Fibroblast of pulmonary artery (primary cell): ENCODE data around the gene RHOT2.

ENCODE experiments used
- DNase-seq: peaks from one replicate; pipeline ENCODE4 v3.0.0-alpha.2; 2010; ENCODE audit warnings: low read depth
- H3K4me3 ChIP-seq: replicated peaks from 2 replicates; pipeline ENCODE4 v1.5.1; 2011; ENCODE audit warnings: low read depth, mild to moderate bottlenecking, control low read depth, low read length, moderate library complexity
- CTCF ChIP-seq: IDR thresholded peaks from 2 replicates; pipeline ENCODE4 v1.5.1; 2011; ENCODE audit warnings: mild to moderate bottlenecking, control low read depth, low read length, inconsistent platforms; ENCODE audit errors: missing control alignments

The RHOT2 gene

DNA sequence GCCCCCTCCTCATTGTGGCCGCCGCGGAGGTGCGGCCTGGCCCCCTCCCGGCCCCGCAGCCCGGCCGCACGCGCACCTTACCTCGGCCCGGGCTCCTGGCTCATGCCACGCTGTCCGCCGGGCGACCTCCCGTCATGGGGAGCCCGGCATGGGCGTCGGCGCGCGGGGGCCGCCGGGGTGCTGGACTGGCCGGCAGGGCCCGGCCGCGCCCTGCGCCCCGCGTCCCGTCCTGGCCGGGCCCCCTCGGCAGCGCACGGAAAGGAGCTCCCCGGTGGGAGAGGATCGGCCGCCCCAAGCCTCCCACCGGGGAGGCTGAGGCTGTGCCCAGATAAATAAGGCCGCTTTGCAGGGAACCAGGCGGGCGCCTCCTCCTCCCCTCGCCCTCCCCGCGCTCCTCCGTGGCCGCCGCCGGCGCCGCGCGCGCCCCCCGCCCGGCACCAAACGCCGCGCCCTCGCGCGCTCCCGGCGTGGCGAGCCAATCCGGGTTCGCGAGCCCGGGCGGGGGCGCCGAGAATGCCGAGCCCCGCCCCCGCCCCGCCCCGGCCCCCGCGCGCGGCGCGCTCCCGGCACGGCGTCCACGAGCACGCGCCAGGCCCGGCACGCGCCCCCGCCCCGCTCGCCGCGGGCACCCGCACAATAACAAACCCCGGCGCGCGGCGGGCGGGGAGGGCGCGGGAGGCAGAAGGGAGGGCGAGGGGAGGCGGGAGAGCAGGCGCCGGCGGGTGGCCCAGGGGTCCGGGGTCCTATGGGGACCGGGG is 37.7 kb downstream of the RHOT2 start, which contains the start of gene FBXL16:
TSS of gene FBXL16 (minus strand) at position 371 of the 758 bp plus-strand sequence. CDS start 8,396 bp downstream, outside the sequence.
- DNase-seq, result no peak
- no peak for TF ChIP-seq CTCF
- no peak within 1 kb of the TSS for H3K4me3 ChIP-seq

- no peak for TF ChIP-seq CTCF
- no peak overlapping the region for H3K4me3 ChIP-seq
- no peak for DNase-seq
Observed at GRCh38 chr16:706189-707061, 38.5 kb downstream of the RHOT2 start.

DNA sequence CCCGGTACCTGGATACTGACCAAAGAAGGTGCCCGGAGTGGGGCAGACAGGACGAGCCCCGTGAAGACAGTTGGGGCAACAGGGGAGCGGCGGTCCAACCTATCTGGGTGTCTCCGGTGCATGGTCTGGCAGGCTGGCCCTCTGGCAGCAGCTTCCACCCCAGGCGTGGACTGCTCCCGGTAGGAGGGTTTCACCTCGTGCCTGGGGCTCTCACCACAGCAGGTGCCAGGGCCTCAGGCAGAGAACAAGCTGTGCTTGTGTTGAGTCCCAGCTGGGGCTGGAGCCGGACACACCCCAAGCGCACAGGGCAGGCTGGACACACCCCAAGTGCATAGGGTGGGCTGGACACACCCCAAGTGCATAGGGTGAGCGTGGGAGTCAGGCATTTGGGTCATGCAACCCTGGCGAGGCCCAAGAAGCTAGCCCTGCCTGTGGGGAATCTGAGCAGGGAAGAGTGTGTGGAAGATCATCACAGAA is 39.2 kb downstream of the RHOT2 start:
- no peak for DNase-seq
- TF ChIP-seq CTCF, result no peak
- H3K4me3 ChIP-seq, result no peak overlapping the region

DNA sequence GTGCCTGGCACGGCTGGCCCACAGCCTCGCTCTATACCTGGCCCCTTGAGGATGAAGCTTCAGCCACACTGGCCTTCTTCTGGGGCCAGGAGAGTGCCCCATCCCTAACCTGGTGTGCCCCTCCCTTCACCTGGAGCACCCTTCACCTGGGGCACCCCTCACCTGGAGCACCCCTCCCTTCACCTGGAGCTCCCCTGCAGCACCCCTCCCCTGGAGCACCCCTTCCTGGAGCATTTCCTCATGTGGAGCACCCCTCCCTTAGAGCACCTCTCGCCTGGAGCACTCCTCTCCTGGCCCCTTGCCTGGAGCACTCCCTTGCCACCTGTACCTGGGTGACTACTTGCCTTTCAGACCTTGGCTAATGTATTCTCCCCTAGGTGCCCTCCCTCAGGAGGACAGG is 40.1 kb downstream of the RHOT2 start:
- no peak for DNase-seq
- no peak overlapping the region for H3K4me3 ChIP-seq
- TF ChIP-seq CTCF, result no peak

DNA sequence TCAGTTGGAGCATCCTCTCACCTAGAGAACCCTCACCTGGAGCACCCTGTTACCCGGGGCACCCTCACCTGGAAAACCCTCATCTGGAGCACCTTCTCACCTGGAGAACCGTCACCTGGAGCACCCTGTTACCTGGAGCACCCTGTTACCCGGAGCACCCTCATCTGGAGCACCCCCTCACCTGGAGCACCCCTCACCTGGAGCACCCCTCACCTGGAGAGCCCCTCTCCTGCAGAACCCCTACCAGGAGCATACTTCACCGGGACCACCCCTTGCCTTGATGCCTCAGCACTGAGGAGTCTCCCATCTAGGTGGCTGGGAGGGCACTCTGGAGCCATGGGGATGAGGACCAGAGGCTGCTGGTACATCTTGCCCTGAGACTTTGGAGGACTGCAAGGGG is 41.0 kb downstream of the RHOT2 start:
- no peak overlapping the region for H3K4me3 ChIP-seq
- DNase-seq, result no peak
- TF ChIP-seq CTCF, result no peak

DNA sequence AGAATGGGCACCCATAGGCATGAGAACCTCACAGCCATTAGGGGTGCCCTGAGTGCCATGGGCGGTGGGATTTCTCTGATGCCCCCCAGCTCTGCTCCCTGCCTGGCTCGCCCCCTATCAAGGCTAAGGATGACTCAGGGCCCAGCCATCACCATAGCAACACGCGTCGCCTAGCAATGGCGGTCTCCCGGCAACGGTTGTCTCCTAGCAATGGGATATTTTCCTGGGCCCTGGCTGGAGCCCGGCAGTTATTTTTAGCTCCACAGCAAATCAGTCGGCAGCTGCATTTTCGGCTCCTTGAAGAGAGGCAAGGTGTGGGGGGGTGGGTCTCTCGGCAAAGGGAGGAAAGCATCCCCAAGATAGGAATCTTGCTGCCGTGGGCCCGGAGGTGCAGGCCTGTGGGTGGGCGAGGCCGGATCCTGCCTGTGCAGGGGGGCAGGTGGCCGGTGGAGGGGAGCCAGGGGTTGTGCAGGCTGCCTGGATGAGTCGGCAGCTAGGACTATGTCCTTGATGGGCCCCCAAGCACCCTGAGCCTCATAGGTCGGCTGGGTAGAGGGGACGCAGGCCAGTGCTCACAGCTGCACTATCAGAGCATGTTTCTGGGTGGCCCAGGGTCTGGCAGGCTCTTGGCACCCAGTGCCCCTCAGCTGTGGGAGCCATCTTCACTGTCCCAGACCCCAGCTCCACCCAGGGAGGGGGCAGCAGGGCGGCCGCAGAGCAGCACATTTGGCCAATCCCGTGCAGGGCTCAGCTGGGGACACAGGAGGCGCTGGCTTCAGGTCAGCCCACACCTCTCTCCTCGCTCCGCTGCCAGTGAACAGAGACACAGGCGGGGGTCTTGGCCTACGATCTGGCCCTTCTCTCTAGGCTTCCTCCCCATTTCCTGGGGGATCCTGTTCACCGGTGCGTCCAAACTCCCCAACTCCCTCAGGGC is 41.9 kb downstream of the RHOT2 start:
- H3K4me3 ChIP-seq, result no peak overlapping the region
- TF ChIP-seq CTCF, result no peak
- DNase-seq, result peak; percentile 85
